Dedifferentiated amniotic fluid mesenchymal stem cell (primary cell): ENCODE results near the gene B4GALT1.
"Not testable (repeated sequence)": the region's sequence is repeated elsewhere in the genome, so short reads cannot be mapped to it uniquely, and the experiment has no call there.

ENCODE experiments used
- DNase-seq: peaks from one replicate; pipeline ENCODE4 v3.0.0-alpha.2; 2016; ENCODE audit errors: extremely low spot score

The B4GALT1 gene

DNA sequence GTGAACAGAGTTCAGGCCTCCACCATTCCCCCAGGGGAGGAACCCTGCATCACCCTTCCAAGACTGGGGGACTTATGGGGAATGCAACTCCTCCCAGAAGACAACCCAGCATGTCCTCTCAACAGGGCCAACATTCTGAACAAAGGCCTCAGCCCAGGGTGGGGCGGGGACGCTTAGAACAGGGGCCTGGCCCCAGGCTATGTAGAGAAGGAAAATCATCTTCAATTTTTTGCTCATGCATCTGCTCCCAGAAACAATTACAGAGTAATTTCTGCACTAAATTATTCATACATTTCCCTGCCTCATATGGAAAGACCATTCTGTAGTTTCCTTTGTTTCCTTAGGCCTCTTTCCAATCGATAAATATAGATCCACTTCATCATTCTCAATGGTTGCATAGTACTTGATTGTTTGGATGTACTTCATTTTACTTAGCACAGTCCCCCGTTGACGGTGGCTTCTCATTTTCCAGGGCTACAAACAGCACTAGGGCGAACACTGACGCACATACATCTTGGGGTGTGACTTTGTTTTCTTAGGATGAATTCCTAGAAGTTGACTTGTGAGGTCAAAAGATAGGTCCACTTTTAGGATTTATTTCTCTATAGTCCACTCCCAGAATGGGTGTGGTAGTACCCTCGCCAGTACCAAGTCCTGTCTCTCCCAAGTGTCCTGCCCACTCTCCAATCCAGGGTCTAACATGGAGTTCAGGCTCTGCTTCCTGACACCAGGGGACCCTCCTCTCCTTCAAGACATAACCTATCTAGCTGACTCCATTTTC is 63.4 kb downstream of the B4GALT1 start:
- DNase-seq, result no peak

GRCh38 chr9:33102551-33103210 is 64.5 kb downstream of the B4GALT1 start:
- DNase-seq, result no peak

DNA sequence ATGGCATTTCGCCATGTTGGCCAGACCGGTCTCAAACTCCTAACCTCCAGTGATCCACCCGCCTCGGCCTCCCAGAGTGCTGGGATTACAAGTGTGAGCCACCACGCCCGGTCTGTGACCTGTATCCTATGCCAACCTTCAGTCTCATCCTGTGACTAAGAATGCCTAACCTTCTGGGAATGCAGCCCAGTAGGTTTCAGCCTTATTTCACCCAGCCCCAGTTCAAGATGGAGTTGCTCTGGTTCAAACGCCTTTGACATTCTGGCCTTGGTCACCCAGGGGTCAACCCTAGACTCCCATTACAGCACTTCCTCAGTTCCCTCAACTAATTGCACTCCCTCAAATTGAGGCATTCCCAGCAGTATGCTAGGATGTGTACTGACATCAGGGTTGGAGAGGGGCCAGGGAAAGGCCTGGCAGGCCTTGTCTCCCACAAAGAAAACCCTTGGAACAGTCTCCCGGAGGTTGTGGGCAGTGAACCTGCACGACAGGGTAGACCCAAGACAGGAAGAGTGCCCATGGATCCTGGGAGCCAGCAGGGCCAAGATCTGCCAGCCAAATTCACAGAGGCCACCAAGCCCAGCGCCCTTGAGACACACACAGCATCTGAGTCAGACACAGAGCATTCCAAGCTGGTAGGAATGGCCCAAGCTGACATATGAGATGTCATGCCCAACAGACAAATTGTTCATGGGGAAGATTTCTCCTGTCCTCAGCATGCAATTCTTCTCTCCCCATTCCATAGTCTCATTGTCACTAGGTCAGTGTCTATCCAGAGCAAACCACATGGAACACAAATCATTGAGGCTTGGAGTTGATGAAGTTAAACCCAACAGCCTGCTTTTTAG is 65.8 kb downstream of the B4GALT1 start:
- DNase-seq, result peak; percentile 62

DNA sequence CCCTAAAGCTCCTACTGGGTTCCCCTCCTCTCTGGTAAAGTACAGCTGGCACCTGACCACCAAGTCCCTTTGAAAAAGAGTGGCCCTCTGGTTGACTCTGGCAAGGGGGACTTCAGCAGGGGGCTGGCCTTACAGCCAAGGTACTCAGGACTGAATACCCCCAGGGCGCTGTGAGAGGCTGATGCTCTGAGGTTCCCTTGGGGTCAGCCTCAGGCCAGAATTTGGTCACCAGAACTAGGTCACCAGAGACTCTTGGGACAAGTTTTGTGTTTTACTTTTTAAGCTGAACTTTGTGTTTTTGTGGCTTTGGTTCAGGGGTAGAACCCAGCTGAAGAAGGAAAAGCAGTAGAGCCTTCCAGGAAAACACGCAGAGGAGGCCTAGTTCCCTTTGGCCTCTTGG is 67.4 kb downstream of the B4GALT1 start:
- no peak for DNase-seq

DNA sequence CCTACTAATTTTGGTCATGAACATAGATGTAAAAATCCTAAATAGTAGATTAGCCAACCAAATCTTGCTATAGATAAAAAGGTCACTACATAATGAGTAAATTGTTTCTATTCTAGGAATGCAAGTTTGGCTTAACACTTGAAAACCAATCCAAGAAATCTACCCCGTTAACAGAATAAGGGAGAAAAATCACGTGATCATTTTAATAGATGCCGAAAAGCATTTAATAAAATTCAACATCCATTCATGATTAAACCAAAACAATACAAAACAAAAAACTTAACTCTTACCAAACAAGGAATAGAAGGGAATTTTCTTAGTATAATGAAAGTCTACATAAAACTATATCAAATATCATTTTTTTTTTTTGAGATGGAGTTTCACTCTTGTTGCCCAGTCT is 69.9 kb downstream of the B4GALT1 start:
- DNase-seq, result no peak

DNA sequence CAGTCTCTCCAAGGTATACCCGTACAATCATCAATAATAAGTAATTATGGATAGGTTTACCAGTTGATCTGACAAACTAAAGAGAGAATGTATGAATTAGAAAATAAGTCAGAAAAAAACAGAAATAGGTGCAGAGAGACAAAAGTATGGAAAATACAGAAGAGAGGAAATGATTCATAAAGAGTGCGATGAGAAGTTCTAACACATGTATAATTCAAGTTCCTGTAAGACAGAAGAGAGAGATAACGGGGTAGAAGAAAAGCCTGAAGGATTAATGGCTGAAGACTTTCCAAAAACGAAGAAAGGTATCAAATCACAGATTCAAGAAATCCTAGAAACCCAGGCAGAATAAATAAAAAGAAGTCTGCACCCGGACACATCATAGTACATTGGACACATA is 74.5 kb downstream of the B4GALT1 start:
- DNase-seq, result no peak

GRCh38 chr9:33085672-33086071 is 81.5 kb downstream of the B4GALT1 start:
- DNase-seq, result not testable (repeated sequence)

DNA sequence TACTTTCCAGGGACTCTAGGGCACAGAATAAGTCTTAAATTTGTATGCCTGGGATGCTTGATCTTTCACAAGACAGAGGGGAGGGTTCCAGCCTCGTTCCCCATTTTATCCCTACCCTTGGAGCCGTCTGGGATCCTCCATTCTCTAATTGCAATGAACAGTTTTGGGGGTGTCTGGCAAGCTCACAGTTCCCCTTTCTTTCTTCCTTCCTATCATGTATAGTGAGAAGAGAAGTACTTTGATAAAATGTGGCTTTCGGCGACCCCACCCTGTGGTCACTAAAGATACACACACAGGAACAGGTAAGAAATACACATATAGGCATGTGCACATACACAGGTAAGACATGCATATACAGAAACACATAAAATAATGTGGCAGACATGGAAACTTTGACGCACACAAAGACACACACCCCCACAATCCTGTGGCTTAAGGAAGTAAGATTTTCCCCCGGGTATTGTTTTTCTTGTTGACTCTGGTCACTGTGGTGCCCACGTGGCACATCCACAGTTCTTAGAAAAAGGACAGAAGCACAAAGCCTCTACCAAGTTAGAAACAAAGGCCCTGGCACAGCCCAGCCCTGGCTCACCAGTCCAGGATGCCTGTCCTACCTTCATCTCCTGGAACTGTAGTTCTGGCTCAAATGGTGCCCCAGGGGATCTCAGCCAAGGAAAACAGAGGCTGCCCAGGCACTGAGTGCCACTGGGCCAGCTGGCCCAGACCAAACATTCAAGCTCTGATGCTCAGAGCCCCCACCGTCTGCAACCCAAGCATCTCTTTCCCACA is 84.4 kb downstream of the B4GALT1 start:
- DNase-seq, result no peak

DNA sequence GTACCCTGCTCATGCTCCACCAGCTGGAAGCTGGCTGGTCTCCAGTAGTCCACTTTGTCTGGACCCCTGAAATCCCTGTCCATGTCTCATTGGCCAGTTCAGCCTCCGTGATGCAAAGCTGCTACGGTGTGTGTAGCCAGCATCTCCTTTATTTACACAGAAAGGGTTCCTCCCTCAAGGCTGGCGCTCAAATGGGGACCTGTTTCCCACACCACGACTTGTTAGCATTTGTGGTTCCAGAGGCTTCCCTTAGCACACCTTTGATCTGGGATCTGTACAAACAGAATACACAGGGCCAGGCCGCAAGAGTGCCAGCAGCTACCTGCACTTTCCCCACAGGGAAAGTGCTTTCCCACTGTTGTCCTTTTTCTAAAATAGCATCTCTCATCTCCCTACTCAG is 85.0 kb downstream of the B4GALT1 start:
- no peak for DNase-seq

GRCh38 chr9:33081128-33081851 is 85.8 kb downstream of the B4GALT1 start:
- peak; percentile 88 for DNase-seq

- no peak for DNase-seq
Measured at GRCh38 chr9:33080534-33080933, 86.6 kb downstream of the B4GALT1 start.

GRCh38 chr9:33076046-33077004 is 90.8 kb downstream of the B4GALT1 start, which contains the start of gene SMU1:
TSS of gene SMU1 (minus strand) at chr9:33076674. CDS start at chr9:33076608, 66 bp downstream.
- DNase-seq, result peak; percentile 95

- DNase-seq, result no peak
Measured at GRCh38 chr9:33068991-33069390, 98.1 kb downstream of the B4GALT1 start.

DNA sequence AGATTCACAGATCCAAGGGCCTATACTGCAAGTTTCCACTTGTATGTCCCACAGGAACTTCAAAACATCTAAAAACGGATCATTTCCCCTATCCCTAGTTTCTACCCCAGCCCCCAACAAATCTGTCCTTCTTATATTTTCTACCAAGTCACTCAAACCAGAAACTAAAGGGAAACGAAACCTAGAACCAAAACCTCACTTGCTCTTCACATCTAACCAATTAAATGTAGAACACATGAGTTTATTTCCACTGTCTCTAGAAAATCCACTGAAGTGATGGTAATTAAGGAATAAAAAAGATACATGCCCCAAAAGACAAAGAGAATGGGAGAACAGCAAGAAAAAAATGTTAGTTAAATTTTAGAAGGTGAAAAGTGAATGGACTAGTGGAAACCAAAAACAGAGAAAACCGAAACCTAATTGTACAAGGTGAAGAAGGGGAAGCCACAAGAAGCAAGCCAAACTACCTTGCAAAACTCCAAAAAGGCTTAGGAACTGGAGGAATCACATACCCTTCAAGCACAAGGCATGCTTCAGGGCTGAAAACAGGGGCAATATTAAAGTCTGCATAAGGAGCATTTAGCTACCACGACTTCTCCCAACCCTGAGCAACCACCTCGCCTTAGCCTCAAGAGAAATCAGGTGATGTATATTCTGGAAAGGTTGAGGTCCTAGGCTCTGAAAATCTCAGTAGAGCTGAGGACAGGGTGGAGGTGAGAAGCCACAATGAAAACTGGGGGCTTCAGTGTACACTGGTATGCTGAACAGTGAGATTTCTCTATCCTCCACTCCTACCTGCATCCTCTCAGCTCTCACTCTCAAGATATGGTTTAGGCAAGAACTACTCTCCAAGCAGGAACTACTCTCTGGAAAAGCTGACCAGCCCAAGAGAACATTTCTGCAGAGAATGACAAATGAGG is 101.7 kb downstream of the B4GALT1 start:
- no peak for DNase-seq
